GM15510 (cell line): ENCODE results near the gene IFNGR1.

ENCODE experiments used
- POLR2A ChIP-seq: IDR thresholded peaks from 3 replicates; pipeline ENCODE4 v1.6.1; 2011; ENCODE audit warnings: borderline replicate concordance; ENCODE audit not compliant: insufficient read length; ENCODE audit errors: extremely low read depth

Gene IFNGR1

DNA sequence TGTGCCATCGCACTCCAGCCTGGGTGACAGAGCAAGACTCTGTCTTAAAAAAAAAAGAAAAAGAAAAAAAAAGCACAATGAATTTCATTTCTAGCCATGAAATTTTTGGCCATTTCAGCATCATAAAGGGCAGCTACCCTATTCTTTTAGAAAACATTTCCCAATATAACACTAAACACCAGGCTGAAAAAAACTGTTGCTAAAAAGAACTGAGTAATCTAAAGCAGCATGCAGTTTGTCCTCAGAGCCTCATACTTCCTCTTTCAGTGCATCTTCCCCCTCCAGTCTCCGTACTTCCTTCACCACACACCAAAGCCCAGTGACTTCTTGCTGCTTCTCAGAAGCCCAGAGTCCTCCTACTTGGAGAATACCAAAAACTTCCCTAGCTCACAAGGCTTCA, 5.6 kb upstream of the IFNGR1 start:
- TF ChIP-seq POLR2A, result no peak

DNA sequence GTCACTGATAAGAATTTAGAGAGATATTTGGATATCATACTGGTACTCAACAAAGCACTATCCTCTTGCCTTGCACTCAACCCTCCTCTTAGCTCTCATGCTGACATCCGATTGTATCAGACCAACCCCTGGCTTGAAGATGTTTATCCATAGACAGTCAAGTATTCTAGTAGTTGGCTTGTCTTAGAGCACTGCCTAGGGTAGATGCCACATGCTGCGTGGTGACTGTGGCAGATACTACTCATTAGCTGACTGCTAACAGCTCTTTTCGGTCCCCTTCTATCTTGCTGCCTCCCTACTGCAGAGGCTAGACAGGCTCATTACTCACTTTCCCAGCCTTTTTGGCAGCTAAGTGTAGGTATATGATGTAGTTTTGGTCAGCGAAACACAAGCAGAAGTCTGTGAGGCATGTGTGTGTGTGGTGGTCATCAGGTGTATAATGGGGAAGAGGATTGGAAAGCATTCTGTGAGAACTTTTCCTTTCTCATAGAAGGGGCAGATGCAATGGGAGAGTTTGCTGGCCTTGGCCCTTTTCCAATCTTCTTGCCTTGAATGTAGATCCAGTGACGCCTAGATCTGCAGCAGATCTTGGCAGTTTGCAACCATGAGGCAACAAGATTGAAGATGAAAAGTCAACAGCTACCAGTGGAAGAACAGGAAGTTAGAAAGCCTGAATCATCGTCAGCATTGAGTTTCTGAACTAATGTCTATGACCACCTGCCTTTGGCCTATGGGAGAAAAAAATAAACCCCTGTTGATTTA, 4.4 kb upstream of the IFNGR1 start:
- TF ChIP-seq POLR2A, result no peak

DNA sequence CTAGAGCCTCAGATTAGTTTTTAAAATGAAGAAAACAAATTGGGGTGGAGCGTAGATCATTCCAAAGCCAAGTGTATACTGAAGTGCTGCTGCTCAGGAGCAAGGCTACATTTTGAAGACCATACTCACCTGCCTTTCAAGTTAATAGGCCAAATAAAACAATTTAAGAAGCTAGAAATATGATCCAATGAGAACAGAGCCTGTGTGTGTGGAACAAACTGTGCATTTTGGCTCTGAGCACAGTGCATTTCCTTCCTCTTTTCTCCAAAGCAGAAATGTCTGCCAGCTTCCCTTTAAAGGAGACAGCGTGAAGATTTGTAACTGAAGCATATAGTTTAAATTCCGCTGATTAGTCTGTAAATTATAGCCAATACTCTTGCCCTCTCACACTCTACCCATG, 3.2 kb upstream of the IFNGR1 start:
- TF ChIP-seq POLR2A, result no peak

DNA sequence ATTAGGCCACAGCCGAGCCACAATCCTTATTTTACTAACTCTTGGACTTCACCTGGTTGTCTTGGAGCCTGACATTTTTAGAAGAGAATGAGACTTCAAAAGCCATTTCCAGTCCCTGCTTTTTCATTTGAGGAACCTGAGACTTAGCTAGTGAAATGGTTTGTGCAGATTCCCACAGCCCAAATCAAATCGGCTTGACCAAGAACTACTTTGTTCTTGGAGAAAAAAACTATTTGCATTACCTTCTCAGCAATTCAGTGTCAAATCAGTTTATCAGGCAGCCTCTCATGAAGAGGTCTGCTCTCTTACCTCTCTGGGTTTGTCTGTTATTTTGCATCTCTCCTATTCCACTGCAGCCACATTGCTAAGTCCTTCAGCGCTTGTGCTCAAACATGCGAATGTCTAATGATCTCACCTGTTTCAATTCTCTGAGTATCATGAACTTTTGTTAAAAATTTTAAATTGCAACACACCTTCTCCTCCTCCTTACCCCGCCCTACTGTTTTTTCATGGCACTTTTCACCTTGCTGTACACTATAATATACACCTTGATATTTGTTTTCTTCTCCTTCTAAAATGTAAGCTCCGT, 573 bp upstream of the IFNGR1 start:
- no peak for TF ChIP-seq POLR2A

DNA sequence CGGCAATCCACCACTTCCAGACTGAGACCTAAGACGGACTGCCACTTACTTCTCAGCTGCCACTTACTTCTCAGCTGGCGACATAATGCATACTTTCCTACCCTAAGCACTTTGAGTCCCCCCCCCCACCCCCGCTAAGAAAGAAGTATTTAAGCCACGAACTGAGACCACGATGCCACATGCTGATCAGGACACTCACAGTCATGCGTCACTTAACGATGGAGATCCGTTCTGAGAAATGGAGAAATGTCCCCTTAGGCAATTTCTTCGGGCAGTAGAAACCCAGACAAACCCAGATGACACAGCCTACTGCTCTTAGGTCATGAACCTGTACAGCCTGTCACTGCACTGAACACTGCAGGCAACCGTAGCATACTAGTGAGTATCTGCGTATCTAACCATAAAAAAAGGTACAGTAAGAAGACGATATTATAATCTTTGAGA, 690 bp downstream of the IFNGR1 start:
- no peak for TF ChIP-seq POLR2A

DNA sequence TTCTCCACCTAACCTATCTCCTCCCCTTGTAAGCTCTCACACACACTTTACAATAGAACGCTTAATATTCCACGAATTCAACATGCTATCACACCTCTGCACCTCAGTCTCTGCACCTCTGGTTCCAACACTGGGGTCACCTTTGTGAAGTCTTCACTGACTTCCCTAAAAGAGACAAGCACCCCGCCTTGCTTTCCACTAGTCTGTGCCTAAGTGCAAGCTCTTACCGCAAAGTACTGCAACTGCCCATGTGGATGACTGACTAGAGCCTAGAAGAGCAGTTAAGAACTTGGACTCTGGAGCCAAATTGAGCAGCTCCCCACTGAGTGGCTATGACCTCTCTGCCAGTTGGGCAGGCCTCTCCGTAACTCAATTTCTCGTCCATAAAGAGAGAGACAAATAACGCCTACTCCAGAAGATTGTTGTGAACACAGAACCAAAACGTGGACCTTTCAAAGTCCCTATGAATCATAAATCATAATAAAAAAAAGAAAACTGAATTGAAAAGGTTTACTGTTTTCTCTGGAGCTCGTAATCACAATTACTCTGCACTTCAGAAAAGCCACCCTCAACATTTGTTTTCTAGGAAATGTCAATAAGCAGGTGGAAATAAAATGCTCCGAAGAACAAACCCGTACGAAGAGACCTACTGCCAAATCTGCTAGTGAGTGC, 1.2 kb downstream of the IFNGR1 start:
- TF ChIP-seq POLR2A, result no peak

DNA sequence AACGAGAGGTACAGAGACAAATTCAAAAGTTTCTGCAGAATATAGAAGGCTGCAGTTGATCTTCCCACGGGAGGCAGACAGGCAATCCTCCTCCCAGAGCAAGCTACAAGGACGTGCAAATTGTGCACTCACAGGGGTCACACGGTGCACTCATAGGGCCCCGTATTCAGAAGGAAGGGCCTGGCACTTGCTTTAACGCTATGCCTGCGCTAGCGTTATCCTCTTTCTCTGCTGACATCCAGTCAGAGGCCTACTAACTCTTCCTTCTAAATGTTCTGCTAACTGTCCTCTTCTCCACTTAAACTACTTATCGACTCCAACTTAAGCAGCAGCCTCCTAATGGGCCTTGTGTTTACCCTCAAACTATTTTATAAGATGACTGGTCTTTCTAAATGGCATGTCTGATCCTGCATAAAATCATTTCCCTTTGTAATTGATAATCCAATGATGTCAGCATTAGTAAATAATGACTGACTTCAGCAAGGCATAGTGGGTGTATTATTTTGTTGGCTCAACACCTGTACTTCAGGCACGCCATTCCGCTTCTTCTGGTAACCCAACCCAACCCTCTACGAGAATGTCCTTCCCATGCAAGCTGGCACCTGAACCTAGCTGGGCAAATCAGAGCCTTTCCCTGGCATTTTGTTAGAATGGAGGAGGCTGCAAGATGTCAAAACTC, 2.2 kb downstream of the IFNGR1 start:
- no peak for TF ChIP-seq POLR2A

DNA sequence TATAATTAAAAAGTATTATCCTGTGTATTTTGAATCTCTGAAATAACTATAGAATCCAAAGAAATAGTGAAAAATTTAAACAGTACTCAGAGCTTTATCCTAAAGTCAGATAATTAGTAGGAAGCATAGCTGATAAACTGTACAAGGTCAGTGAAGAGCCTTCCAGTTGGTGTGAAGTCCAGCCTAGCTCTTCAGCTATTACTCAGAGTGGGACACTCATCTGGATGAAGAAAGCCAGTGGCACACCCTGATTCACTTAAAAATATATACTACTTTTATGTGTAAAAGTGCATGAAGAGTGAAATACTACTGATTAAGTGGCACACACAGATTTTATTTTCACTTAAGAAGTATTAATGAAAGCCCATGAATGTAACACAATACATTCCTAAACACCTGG, 3.1 kb downstream of the IFNGR1 start:
- TF ChIP-seq POLR2A, result no peak

DNA sequence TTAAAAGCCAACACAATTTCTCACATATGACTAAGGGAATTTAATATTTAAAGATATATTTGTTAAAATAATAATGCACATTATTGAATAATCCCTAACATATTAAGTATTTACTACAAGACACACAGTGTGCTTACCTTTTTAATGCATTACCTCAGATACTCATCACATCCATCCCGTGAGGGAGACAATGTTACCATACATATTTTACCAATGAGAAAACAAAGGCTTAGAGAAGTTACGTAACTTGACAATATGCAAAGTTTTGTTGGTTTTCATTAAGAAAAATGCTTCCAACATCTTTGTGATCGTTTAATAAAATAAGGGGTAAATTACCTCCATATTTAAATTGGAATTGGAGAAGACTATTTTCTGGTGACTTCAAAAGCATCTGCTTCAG, 4.3 kb downstream of the IFNGR1 start:
- no peak for TF ChIP-seq POLR2A

DNA sequence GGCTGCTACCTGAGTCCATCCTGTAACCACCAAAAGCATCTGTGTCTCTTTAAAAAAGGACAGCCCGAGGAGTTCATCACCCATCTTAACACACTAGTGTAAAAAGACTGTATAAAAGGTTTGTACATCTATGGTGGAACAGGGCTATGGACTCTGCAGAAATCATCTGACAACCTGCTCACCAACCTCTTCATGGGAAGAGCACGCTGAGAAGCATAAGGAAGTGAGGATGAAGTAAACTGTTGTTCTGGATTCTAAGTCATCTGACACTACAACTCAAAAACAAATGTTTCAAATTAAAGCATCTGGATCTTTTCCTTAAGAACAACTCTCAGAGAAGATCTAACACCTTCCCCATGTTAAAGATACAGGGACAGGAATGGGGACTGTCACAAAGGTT, 5.4 kb downstream of the IFNGR1 start:
- no peak for TF ChIP-seq POLR2A

DNA sequence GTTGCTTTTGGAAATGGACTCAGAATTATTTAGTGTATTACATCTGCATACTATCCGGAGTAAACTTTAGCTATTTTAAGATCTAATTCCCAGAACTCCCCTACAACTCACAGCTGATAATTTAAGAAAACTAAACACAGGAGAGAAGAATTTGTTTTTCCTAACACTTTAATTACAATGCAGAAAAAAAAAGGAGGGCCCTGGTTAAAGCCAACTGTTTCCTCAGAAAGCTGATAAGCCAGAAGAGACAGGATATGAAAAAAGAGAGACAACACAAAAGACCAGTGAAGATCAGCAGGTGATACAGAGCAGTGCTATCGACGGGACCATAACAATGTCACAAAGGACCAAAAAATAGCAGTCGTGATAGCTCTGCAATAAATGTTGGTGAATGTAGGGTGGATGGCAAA, 5.8 kb downstream of the IFNGR1 start:
- no peak for TF ChIP-seq POLR2A

DNA sequence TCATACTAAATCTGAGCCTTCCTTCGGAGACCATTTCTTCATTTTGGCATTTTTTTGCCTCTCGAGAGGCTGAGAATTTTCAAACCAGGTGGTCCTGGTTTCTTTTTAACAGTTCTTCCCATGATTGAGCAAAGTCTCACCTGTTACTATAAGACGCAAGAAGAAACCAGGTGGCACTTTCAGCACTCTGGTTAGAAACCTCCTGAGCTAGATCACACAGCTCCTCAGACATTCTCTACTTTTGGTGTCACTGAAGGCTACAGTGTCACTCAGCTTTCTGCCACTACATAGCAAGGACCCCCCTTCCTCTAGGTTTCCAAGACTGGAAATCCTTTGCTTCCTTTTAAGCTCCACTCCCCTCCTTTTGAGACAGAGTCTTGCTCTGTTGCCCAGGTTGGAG, 7.3 kb downstream of the IFNGR1 start:
- no peak for TF ChIP-seq POLR2A

DNA sequence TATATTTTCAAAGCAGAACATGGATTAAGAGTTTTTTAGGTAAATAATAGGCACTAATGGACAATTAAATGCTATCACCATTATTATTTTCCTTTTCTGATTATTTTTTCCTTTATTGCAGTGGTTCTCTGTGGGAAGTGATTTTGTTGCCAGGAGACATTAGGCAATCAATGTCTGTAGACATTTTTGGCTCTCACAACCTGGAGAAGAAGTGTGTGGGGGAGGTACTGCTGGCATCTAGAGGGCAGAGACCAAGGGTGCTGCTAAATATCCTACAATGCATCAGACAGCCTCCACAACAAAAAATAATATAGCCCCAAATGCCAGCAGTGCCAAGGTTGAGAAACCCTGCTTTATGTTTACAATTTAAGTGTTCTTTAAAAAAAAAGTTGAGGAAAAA, 8.3 kb downstream of the IFNGR1 start:
- TF ChIP-seq POLR2A, result no peak

DNA sequence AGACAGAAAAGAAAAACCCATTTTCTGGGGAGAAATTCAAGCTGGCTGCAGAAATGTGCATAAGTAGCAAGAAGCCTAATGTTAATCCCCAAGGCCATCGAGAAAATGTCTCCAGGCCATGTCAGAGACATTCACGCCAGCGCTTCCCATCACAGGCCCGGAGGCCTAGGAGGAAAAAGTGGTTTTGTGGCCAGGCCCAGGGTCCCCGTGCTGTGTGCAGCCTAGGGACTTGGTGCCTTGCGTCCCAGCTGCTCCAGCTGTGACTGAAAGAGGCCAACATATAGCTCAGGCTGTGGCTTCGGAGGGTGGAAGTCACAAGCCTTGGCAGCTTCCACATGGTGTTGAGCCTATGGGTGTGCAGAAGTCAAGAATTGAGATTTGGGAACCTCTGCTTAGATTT, 10.9 kb downstream of the IFNGR1 start:
- no peak for TF ChIP-seq POLR2A

DNA sequence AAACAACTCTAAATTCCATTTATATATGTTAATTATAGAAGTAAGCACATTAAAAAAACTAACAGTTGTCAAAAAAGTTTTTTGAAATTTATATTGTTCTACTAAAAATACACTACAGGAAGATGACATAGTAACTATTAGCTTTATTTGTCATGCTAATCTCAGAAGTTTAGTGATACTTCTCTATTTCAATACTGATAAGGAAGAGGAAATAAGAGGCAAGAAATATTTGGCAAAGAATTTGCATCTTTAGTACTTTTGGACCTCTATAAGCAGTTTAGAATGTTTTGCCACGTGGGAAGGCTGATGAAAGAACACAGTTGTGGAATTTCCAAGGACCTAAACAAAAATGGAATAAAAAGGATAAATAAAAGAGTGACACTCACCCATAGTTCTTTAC, 12.6 kb downstream of the IFNGR1 start:
- TF ChIP-seq POLR2A, result no peak
